Keratinocyte (primary cell): Measurements from ENCODE around the gene SCAPER. TPM values are rescaled to one million over a fixed set of nuclear protein-coding genes. Genes with fewer than 3 reads are reported as not detected.
"Not testable (repeated sequence)": the region's sequence is repeated elsewhere in the genome, so short reads cannot be mapped to it uniquely, and the experiment has no call there.

Experiments
- DNase-seq: peaks from one replicate; pipeline ENCODE4 v3.0.0-alpha.2; 2011; ENCODE audit warnings: low read depth, missing footprints, low spot score
- FAIRE-seq: peaks from 2 replicates; lab custom pipeline; 2011; peaks lifted over from hg19 to GRCh38; lab: Jason Lieb, UNC
- H2AFZ ChIP-seq: 2 replicates; pipeline ENCODE4 v1.6.0; 2012; ENCODE audit warnings: low read length, control low read depth, inconsistent platforms; ENCODE audit not compliant: control insufficient read depth
- H3K27ac ChIP-seq: 2 replicates; pipeline ENCODE4 v1.5.1; 2011; ENCODE audit warnings: low read length; ENCODE audit not compliant: control insufficient read depth, insufficient read depth
- H3K27me3 ChIP-seq: 3 replicates; pipeline ENCODE4 v1.6.0; 2011; ENCODE audit warnings: low read length; ENCODE audit not compliant: control insufficient read depth, insufficient read depth; ENCODE audit errors: extremely low read depth
- H3K36me3 ChIP-seq, 2 experiments: 2 replicates in 1 of 2; 3 replicates in 1 of 2; pipeline ENCODE4 v1.5.1; 2011; ENCODE audit warnings: low read length in 2 of 2, mild to moderate bottlenecking in 1 of 2; ENCODE audit not compliant: control insufficient read depth in 2 of 2, insufficient read depth in 2 of 2; ENCODE audit errors: extremely low read depth in 1 of 2
- H3K4me1 ChIP-seq: 3 replicates; pipeline ENCODE4 v1.5.1; 2011; ENCODE audit warnings: low read length; ENCODE audit not compliant: control insufficient read depth, insufficient read depth; ENCODE audit errors: extremely low read depth
- H3K4me2 ChIP-seq: 3 replicates; pipeline ENCODE4 v1.6.0; 2011; ENCODE audit warnings: low read depth, low read length; ENCODE audit not compliant: control insufficient read depth, insufficient read depth; ENCODE audit errors: extremely low read depth
- H3K4me3 ChIP-seq, 3 experiments: fragments of 200-600 bp in 1 of 3; sonication (generic) in 1 of 3; 2 replicates in 2 of 3; 3 replicates in 1 of 3; pipeline ENCODE4 v1.5.1; 2011 to 2016; ENCODE audit warnings: low read length in 3 of 3, mild to moderate bottlenecking in 3 of 3, control low read depth in 2 of 3, inconsistent platforms in 1 of 3, low read depth in 1 of 3, mixed read lengths in 1 of 3, mixed run types in 1 of 3, moderate library complexity in 1 of 3; ENCODE audit not compliant: control insufficient read depth in 2 of 3, insufficient read depth in 2 of 3; ENCODE audit errors: extremely low read depth in 1 of 3
- H3K79me2 ChIP-seq: 2 replicates; pipeline ENCODE4 v1.6.0; 2012; ENCODE audit warnings: low read length; ENCODE audit not compliant: control insufficient read depth, insufficient read depth
- H3K9ac ChIP-seq: 3 replicates; pipeline ENCODE4 v1.6.0; 2011; ENCODE audit warnings: low read length; ENCODE audit not compliant: control insufficient read depth, insufficient read depth; ENCODE audit errors: extremely low read depth
- H3K9me1 ChIP-seq: 3 replicates; pipeline ENCODE4 v1.6.0; 2011; ENCODE audit warnings: low read length; ENCODE audit not compliant: control insufficient read depth, insufficient read depth; ENCODE audit errors: extremely low read depth
- H3K9me3 ChIP-seq: 2 replicates; pipeline ENCODE4 v1.5.1; 2012; ENCODE audit warnings: low read depth, low read length; ENCODE audit not compliant: control insufficient read depth
- H4K20me1 ChIP-seq: 3 replicates; pipeline ENCODE4 v1.6.0; 2011; ENCODE audit warnings: low read length; ENCODE audit not compliant: control insufficient read depth, insufficient read depth; ENCODE audit errors: extremely low read depth
- EZH2 ChIP-seq: IDR thresholded peaks from one replicate; pipeline ENCODE4 v1.6.1; 2012; ENCODE audit warnings: inconsistent platforms, mild to moderate bottlenecking, low read length, moderate library complexity
- dilution Hi-C: fragments of 300-500 bp; cut with MboI; formaldehyde crosslinking; loops from one replicate; pipeline ENCODE4 v1.7.0; 2020; ENCODE audit warnings: low sequenced_read_pairs; ENCODE audit not compliant: extremely low pct_ligation_motif_present
- polyA plus RNA-seq, 5 experiments: library from polyadenylated mRNA; depleted of rRNA in 3 of 5; stranded (reverse) in 3 of 5; stranded (forward) in 1 of 5; unstranded in 1 of 5; fragments of >200 nt; gene quantifications; 1 replicate in 1 of 5; 2 replicates in 3 of 5; 3 replicates in 1 of 5; pipeline versions ENCODE4 v1.2.1 to v1.2.3, GENCODE V29; 2011 to 2012; ENCODE audit warnings: missing spikeins in 2 of 5, low read depth in 1 of 5, low replicate concordance in 1 of 5
- TF ChIP-seq, protein P1 (sequence below), 3 experiments: IDR thresholded peaks in 1 of 3; conservative IDR thresholded peaks in 1 of 3; optimal IDR thresholded peaks in 1 of 3; 2 replicates in 2 of 3; 3 replicates in 1 of 3; pipeline versions ENCODE3 to v1.5.1; 2011; ENCODE audit warnings: low read length in 3 of 3, mild to moderate bottlenecking in 3 of 3, moderate library complexity in 2 of 3, control low read depth in 1 of 3, inconsistent platforms in 1 of 3; ENCODE audit not compliant: insufficient read depth in 2 of 3; ENCODE audit errors: extremely low read depth in 1 of 3

SCAPER gene
- polyA plus RNA-seq, 1 donor (not counting 4 experiments of a cell fraction or from before 2014, with no cell fraction given) = 5.2 TPM

GRCh38 chr15:76503121-76503520 is 402.0 kb downstream of the SCAPER start:
- FAIRE-seq (no peak), DNase-seq (no peak)

GRCh38 chr15:76502678-76503077 is 402.5 kb downstream of the SCAPER start:
- H3K79me2 ChIP-seq = no peaks in the 10 kb centered on the region
- no peak overlapping the region for H3K4me2 ChIP-seq
- H3K4me3 ChIP-seq = no peak overlapping the region
- no peak for TF ChIP-seq EZH2
- TF ChIP-seq, protein P1, sequence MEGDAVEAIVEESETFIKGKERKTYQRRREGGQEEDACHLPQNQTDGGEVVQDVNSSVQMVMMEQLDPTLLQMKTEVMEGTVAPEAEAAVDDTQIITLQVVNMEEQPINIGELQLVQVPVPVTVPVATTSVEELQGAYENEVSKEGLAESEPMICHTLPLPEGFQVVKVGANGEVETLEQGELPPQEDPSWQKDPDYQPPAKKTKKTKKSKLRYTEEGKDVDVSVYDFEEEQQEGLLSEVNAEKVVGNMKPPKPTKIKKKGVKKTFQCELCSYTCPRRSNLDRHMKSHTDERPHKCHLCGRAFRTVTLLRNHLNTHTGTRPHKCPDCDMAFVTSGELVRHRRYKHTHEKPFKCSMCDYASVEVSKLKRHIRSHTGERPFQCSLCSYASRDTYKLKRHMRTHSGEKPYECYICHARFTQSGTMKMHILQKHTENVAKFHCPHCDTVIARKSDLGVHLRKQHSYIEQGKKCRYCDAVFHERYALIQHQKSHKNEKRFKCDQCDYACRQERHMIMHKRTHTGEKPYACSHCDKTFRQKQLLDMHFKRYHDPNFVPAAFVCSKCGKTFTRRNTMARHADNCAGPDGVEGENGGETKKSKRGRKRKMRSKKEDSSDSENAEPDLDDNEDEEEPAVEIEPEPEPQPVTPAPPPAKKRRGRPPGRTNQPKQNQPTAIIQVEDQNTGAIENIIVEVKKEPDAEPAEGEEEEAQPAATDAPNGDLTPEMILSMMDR (optimal IDR thresholded peaks at IDR 0.05 in 1 of 3, IDR thresholded peaks at IDR 0.05 in 1 of 3, conservative IDR thresholded peaks at IDR 0.05 in 1 of 3; ENCODE audit: extremely low read depth in 1 of 3, insufficient read depth in 2 of 3, low read length in 3 of 3) = no peak
- H3K27me3 ChIP-seq = no peaks in the 10 kb centered on the region
- dilution Hi-C loops = no loop called here
- no peaks in the 10 kb centered on the region for H3K9me1 ChIP-seq
- no peaks in the 10 kb centered on the region for H3K9me3 ChIP-seq
- H2AFZ ChIP-seq = no peak overlapping the region
- DNase-seq (no peak), FAIRE-seq (no peak)
- no peaks in the 10 kb centered on the region for H4K20me1 ChIP-seq
- no peaks in the 10 kb centered on the region for H3K36me3 ChIP-seq
- no peak overlapping the region for H3K27ac ChIP-seq
- peaks cover 4% of the 10 kb centered on the region for H3K4me1 ChIP-seq
- no peak overlapping the region for H3K9ac ChIP-seq

More at GRCh38 chr15:76503121-76503520, 402.0 kb downstream of the SCAPER start:
- H3K79me2 ChIP-seq = no peaks in the 10 kb centered on the region
- H3K4me1 ChIP-seq = peaks cover 4% of the 10 kb centered on the region
- TF ChIP-seq, protein P1 (optimal IDR thresholded peaks at IDR 0.05 in 1 of 3, IDR thresholded peaks at IDR 0.05 in 1 of 3, conservative IDR thresholded peaks at IDR 0.05 in 1 of 3; ENCODE audit: extremely low read depth in 1 of 3, insufficient read depth in 2 of 3, low read length in 3 of 3) = no peak
- TF ChIP-seq EZH2 = no peak
- no peaks in the 10 kb centered on the region for H3K36me3 ChIP-seq
- no peaks in the 10 kb centered on the region for H3K9me1 ChIP-seq
- no peak overlapping the region for H3K9ac ChIP-seq
- H3K9me3 ChIP-seq = no peaks in the 10 kb centered on the region
- dilution Hi-C loops = no loop called here
- H4K20me1 ChIP-seq = no peaks in the 10 kb centered on the region
- H3K27ac ChIP-seq = no peak overlapping the region
- H3K4me2 ChIP-seq = peak overlapping the region; percentile 2
- H3K4me3 ChIP-seq = no peak overlapping the region
- no peaks in the 10 kb centered on the region for H3K27me3 ChIP-seq
- no peak overlapping the region for H2AFZ ChIP-seq

GRCh38 chr15:76502185-76502584 is 403.0 kb downstream of the SCAPER start:
- dilution Hi-C loops, H3K4me1 ChIP-seq: not testable (repeated sequence)

More at GRCh38 chr15:76502185-76502584, 403.0 kb downstream of the SCAPER start:
- H4K20me1 ChIP-seq, H3K4me3 ChIP-seq, H3K4me2 ChIP-seq, H3K9ac ChIP-seq, H3K9me1 ChIP-seq, H3K27ac ChIP-seq, H3K27me3 ChIP-seq, H3K9me3 ChIP-seq, H2AFZ ChIP-seq, H3K36me3 ChIP-seq, DNase-seq, FAIRE-seq, H3K79me2 ChIP-seq: not testable (repeated sequence)
